Measurements from ENCODE around the gene ADAM33.
A peak's percentile ranks its signal among the peaks of the same experiment; 100 is the strongest.

The ADAM33 gene

DNA sequence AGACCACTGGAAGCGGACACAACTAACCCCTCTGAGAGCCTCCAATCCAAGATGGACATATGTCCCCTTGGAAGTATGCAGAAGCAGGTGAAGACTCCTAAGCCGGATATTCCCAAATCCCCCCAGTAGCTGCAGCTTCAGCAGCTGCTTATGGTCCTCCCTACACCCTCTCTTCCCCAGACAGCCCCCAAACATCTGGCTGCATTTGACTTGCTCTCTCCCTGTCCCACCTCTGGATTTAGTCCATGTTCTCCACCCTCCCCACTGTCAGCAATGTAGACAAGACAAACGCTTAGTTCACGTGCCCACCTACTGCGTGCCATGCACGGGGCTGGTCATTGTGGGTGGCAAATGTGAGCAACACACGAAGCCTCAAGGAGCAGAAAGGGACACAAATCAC, 4.6 kb upstream of the ADAM33 start:
- DNase-seq, result no peak

DNA sequence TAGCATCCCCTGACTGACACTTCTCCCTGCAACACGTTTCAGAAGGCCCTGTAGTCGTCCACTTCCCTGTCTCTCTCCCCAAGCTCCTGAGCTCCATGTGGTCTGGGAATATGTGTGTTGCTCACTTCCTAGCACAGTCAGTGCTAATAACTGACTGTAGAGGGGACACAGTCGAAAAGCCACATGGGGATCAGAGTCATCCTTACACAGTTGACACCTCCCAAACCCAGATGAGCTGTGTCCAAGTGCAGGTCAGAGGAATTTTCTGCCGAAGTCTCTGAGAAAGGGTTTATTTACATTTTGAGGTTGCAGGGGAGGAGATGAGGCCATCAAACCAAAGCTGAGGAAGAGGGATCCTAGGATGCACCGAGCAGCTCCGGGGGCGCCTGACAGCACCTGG, 3.5 kb upstream of the ADAM33 start:
- DNase-seq, result no peak

DNA sequence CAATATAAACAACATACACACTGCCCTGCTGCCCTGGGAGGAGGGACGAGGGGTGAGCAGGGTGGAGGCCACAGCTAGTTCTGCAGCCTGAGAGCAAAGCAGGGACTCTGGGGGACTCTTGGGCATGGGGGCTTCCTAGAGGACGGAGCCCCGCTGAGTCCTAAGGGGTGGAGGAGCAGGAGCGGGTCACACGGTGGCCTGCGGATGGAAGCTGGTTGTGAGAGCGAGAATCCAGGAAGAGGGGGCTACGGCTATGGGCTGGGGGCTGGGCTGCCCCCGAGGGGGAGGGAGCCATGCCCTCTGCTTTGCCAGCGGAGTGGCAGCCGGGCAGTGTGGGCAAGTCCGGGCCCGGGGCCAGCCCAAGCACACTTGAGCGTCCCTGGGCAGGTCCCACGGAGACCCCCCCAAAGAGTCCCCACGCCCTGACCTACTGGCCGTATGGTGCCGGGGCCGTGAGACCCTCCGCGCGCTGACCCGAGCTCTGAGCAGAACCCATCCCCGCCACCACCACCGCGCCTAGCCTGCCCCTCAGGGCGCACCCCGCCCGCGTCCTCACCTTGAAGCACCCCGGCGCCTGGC, 369 bp downstream of the ADAM33 start:
- no peak for DNase-seq

DNA sequence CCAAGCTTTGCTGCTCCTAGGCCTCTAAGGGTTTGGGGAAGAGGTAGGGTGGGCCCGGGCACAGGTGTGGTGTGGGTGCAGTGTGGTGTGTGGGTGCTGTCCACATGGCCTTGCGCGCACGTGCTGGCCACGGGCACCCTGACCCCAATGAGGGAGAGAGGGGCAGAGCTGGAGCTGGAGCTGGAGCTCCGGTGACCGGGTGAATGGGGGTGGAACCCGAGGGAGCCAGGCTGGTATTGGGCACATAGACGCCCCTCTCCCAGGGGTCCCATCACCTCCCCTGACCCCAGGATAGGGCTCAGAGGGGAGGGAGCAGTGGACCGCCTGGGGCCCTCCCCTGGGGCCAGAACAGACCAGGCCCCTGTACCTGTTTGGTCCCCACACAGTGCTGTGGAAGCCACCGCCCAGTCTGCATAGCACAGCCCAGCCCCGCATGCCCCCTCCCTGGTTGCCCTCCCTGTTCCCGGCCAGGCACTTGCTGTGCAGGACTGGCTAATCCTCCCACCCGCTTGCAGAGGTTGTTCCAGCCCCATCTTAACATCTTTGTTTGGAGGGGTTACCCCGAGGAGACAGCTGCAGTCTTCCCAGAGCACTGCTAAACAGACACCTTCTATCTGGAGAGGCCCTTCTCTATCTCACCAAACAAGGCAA, 984 bp downstream of the ADAM33 start:
- no peak for DNase-seq

GRCh38 chr20:3679749-3680700, 1.8 kb downstream of the ADAM33 start:
- DNase-seq, result no peak

- DNase-seq, result no peak
These were observed 2.7 kb downstream of the ADAM33 start for GRCh38 chr20:3678856-3679720.

DNA sequence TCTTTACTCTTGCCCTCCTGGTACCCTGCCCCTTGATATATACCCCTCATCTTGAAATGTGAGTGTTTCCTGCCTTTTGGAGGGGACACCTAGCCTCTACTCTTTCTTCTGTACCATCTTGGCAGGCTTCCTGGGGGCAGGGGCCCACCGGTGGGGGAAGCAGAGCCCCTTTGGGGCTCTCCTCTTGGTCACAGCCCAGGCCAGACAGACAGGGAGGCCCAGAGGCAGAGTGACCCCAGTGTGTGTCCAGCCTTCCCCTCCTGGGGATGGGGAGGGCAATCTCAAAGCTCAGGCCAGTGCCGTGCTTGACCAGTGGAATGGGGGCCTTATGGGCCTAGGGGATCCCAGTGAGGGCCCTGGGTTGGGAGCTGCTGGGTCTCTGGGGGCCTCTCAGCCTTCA, 3.6 kb downstream of the ADAM33 start:
- no peak for DNase-seq

DNA sequence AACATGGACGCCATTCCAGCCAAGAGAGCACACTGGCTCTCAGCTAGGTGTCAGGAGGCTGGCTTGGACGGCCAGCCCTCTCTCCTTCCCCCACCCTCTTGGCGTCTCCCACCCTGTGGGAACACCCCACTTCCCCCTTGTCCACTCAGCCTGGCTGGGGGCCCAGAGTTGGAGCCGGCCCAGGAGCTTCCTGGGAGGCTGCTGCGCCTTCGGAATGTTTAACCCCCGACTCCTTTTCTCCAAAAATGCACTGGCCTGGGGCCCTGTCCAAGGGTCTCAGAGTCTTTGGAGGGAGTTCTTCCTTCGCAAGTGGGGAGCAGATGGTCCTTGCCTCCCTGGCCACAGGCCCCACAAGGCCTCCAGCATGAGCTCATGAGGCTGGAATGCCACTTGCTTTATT, 4.1 kb downstream of the ADAM33 start:
- DNase-seq, result no peak

- DNase-seq, result no peak
These were observed 6.6 kb downstream of the ADAM33 start for GRCh38 chr20:3674995-3675900.

- no peak for DNase-seq
These were observed 7.4 kb downstream of the ADAM33 start for GRCh38 chr20:3674447-3674846.

DNA sequence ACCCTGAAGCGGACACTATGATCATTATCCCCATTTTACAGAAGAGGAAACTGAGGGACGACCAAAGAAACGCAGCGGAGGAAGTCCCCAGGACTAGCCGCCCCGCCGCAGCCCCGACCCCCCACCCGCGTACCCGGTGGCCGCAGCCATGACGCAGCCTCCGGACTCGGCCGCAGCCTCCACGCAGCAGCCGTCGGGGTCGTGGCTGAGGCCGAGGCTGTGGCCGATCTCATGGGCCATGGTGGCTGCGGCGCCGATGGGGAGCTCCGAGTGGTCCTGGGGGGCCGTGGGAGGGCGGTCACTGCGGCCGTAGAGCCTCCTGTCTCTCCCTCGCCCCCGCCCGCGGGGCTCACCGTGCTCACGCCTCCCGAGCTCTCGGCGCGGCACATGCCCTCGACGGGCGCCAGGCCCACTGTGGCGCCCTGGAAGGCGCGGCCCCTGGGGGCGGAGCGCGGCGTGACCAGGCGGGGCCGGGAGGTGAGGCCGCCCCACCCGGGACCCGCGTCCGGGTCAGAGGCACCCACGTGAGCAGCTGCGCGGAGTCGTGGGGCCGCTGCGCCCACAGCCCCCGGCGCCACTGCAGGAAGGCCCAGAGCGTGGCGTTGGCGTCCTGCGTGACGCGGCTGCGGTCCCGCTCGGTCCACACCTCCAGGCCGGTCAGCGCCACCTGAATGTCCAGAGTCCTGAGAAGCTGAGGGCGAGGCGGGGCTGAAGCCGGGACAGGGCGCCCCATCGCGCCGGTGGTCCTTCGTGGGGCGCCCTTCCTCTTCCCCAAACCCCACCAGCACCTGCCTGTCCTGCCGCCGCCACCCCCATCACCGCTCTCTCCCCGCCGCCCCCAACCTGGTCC, 8.4 kb downstream of the ADAM33 start:
- DNase-seq, result no peak

DNA sequence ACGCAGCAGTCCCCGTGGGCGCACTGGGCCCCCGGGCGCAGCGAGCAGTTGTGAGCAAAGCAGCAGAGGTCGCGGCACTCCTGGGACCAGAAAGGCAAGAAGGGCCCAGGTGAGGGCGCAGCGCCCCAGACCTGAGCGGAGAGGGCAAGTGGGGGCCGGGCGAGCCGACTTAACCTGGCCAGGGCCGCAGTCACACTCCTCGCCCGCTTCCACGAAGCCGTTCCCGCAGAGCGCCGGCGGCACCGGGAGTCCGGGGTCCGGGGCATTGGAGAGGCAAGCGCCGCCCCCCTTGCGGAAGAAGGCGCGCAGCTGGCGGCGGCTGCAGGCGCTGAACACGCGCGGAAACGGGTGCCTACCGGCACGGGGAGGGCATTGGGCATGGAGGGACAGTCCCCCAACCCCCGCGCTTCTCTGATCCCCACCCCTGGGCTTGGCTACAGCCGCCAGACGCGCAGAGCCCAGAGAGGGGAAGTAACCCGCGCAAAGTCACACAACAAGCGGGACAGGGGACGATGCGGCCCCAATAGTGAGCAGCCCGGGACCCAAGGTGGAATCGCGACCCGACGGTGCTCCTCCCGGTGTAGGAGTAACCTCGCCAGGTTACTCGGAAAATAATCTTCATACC, 9.2 kb downstream of the ADAM33 start:
- DNase-seq, result no peak

DNA sequence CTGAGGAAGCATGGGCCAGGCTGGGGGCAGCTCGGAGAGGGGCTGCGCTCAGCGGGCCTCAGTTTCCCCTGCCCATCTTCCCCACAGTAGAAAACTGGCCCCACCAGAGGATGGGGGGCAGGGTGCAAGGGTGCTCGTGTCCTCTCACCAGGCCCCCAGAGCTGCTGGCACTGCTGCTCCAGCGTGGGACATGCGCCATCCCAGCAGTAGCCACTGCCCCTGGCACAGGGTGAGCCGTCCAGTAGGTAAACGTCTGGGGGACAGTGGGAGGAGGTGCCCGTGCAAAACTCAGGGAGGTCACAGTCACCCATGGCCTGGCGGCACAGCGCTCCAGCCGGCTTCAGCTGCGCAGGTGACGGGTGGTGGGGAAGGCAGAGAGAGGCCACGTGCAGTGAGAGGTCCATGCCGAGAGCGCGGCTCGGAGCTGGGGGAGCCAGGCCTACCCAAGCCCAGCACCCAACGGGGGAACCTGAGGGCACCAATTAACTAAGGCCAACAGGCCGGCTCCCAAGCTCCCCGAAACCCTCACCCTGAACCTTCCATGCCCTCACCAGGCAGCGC, 9.7 kb downstream of the ADAM33 start:
- DNase-seq, result no peak

GRCh38 chr20:3670945-3671344, 10.9 kb downstream of the ADAM33 start:
- DNase-seq, result no peak

- DNase-seq, result peak; percentile 8
These were observed 11.3 kb downstream of the ADAM33 start for GRCh38 chr20:3670511-3670910.

GRCh38 chr20:3669710-3670367, 12.0 kb downstream of the ADAM33 start:
- DNase-seq, result no peak

DNA sequence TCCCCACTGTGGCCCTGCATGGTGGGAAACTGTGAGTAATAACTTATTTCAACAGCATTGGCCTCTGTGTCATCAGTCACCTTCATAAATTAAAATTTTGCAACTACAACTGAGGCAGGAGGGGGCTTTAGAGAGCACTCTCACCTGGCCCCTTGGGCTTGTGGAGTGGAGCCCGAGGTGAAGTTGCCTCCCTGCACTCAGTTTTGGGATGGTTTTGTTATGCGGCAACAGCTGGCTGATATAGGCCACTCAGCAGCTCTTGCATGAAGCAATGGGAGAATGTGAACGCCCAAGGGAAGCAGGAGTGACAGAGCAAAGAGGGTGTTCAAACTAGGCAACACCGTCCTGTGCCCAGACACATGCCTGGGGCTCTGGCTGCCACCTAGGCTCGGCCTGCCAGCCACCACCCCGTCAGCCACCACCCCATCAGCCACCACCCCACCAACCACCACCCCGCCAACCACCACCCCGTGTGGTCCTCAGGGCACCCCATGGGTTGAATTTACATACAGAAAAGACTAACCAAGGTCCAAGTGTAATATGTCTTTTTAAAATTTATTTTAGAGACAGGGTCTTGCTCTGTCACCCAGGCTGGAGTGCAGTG, 14.3 kb downstream of the ADAM33 start:
- no peak for DNase-seq

DNA sequence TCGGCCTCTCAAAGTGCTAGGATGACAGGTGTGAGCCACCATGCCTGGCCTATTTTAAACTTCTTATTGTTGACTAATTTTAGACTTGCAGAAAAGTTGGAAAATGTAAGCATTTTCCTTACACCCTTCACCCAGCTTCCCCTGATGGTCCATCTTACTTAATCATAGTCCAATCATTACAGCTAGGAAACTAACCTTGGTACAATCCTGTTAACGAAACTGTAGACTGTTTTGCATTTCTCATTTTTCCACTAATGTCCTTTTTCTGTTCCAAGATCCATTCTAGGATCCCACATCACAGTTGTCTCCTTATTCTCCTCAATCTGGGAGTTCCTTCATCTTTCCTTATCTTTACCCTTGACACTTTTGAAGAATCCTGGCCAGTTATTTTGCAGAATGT, 18.0 kb downstream of the ADAM33 start:
- no peak for DNase-seq
